Lung (tissue), 12 donors: ENCODE measurements around the gene LMBR1. TPM values are rescaled to one million over a fixed set of nuclear protein-coding genes. Genes with fewer than 3 reads are reported as not detected.

Experiments used
- ATAC-seq: fragments of 200-7000 bp; cut with Tn5 transposase; one replicate; pipeline ENCODE4 v1.9.1; 2020; ENCODE audit warnings: moderate number of reproducible peaks; ENCODE audit not compliant: insufficient read depth, low FRiP score
- DNase-seq, 3 donors: peaks; one replicate each; pipeline ENCODE4 v3.0.0-alpha.2; 2013 to 2017
- H3K27ac ChIP-seq, 2 donors: one replicate each; pipeline ENCODE4 v1.5.1; 2013; ENCODE audit warnings: mild to moderate bottlenecking in 2 of 2, moderate library complexity in 2 of 2, control low read depth in 1 of 2, inconsistent platforms in 1 of 2, low read depth in 1 of 2, low read length in 1 of 2
- H3K27me3 ChIP-seq, 3 donors: one replicate each; pipeline ENCODE4 v1.5.1; 2013; ENCODE audit warnings: low read length in 2 of 3; ENCODE audit not compliant: control insufficient read depth in 3 of 3, insufficient read depth in 3 of 3
- H3K36me3 ChIP-seq, 4 donors: one replicate each; pipeline ENCODE4 v1.5.1; 2013; ENCODE audit warnings: low read length in 4 of 4, mild to moderate bottlenecking in 1 of 4, moderate library complexity in 1 of 4; ENCODE audit not compliant: control insufficient read depth in 4 of 4, insufficient read depth in 4 of 4
- H3K4me1 ChIP-seq, 5 donors: one replicate each; pipeline ENCODE4 v1.5.1; 2013; ENCODE audit warnings: low read length in 5 of 5, mild to moderate bottlenecking in 2 of 5, moderate library complexity in 1 of 5; ENCODE audit not compliant: control insufficient read depth in 5 of 5, insufficient read depth in 5 of 5
- H3K4me3 ChIP-seq: one replicate; pipeline ENCODE4 v1.5.1; 2013; ENCODE audit warnings: mild to moderate bottlenecking, control low read depth, moderate library complexity
- H3K9ac ChIP-seq, 2 donors: one replicate each; pipeline ENCODE4 v1.5.1; 2013; ENCODE audit warnings: low read length in 2 of 2, control low read depth in 1 of 2; ENCODE audit not compliant: insufficient read depth in 1 of 2
- H3K9me3 ChIP-seq, 4 donors: one replicate each; pipeline ENCODE4 v1.5.1; 2013; ENCODE audit warnings: low read length in 3 of 4, mild to moderate bottlenecking in 1 of 4, moderate library complexity in 1 of 4; ENCODE audit not compliant: control insufficient read depth in 4 of 4, insufficient read depth in 3 of 4
- CTCF ChIP-seq: IDR thresholded peaks from 2 replicates; pipeline ENCODE4 v1.5.1; 2012; ENCODE audit warnings: mild to moderate bottlenecking; ENCODE audit errors: control extremely low read depth, extremely low read depth
- WGBS, 2 donors: extraction: QIAGEN DNeasy Blood & Tissue Kit; methylation state at CpG; one replicate each; pipeline ENCODE4 v1.1.7; 2013; 5-methylcytosine and 5-hydroxymethylcytosine counted together
- polyA plus RNA-seq, 2 donors: library from polyadenylated mRNA; stranded (reverse); fragments of 200-250 nt; gene quantifications; one replicate each; pipeline ENCODE4 v1.2.1, GENCODE V29; 2013
- total RNA-seq, 2 donors: library from RNA; depleted of rRNA in 1 of 2; stranded (reverse); fragments of >200 nt in 1 of 2; gene quantifications; one replicate each; pipeline ENCODE4 v1.2.1, GENCODE V29; 2014 to 2021
- donor health status: control.
- donor health status: control.
- donor health status: Bipolar disorder and iron deficiency.
- donor health status: healthy.
- donor health status: DM: yes; HTN: yes; CAD: no.

LMBR1 gene
- total and polyA plus RNA-seq, 4 donors: 9.7 to 119 (median 45.0) TPM

GRCh38 chr7:156843157-156843556 lies 49.8 kb downstream of the LMBR1 start:
- peaks cover 0 to 19% (median 2%) of the 10 kb centered on the region in 5 donors for H3K4me1 ChIP-seq
- ATAC-seq: no peak
- no peaks in the 10 kb centered on the region for H3K36me3 ChIP-seq
- no peaks in the 10 kb centered on the region for H3K27me3 ChIP-seq
- no peak for DNase-seq
- H3K9ac ChIP-seq: no peak overlapping the region
- WGBS, 2 donors: 80 to 82% methylated on average over 2 of the region's 2 CpGs
- no peak for TF ChIP-seq CTCF
- H3K9me3 ChIP-seq: no peaks in the 10 kb centered on the region
- no peak overlapping the region for H3K4me3 ChIP-seq
- H3K27ac ChIP-seq: no peak overlapping the region

GRCh38 chr7:156842740-156843140 lies 50.2 kb downstream of the LMBR1 start:
- H3K9me3 ChIP-seq: no peaks in the 10 kb centered on the region
- H3K4me1 ChIP-seq: peaks cover 0 to 19% (median 2%) of the 10 kb centered on the region in 5 donors
- ATAC-seq (no peak), DNase-seq (peak in 1 of 3 donors; percentile 8)
- no peak overlapping the region for H3K9ac ChIP-seq
- H3K4me3 ChIP-seq: no peak overlapping the region
- TF ChIP-seq CTCF: no peak
- no peaks in the 10 kb centered on the region for H3K36me3 ChIP-seq
- H3K27me3 ChIP-seq: no peaks in the 10 kb centered on the region
- 57 to 63% methylated on average over 2 of the region's 2 CpGs for WGBS, 2 donors
- no peak overlapping the region for H3K27ac ChIP-seq

GRCh38 chr7:156842317-156842716 lies 50.7 kb downstream of the LMBR1 start:
- no peaks in the 10 kb centered on the region for H3K9me3 ChIP-seq
- H3K4me3 ChIP-seq: no peak overlapping the region
- no peaks in the 10 kb centered on the region for H3K27me3 ChIP-seq
- DNase-seq: no peak
- H3K27ac ChIP-seq: no peak overlapping the region
- no peaks in the 10 kb centered on the region for H3K36me3 ChIP-seq
- TF ChIP-seq CTCF: no peak
- H3K9ac ChIP-seq: no peak overlapping the region
- H3K4me1 ChIP-seq: peaks cover 0 to 19% (median 2%) of the 10 kb centered on the region in 5 donors
- 92 to 95% methylated on average over 5 of the region's 5 CpGs for WGBS, 2 donors
- ATAC-seq: no peak

GRCh38 chr7:156841497-156841896 lies 51.5 kb downstream of the LMBR1 start:
- DNase-seq: no peak
- Histone ChIP-seq H3K36me3 (no peaks in the 10 kb centered on the region), H3K4me1 (peaks cover 0 to 19% (median 2%) of the 10 kb centered on the region in 5 donors), H3K4me3 (no peak overlapping the region), H3K27me3 (no peaks in the 10 kb centered on the region), H3K27ac (no peak overlapping the region), H3K9me3 (no peaks in the 10 kb centered on the region), H3K9ac (no peak overlapping the region)
- ATAC-seq: no peak
- TF ChIP-seq CTCF: no peak
- 81 to 98% methylated on average over 2 of the region's 2 CpGs for WGBS, 2 donors
